NCI-H748 treated with DMSO at 0.1 percent for 48 hours (cell line): ENCODE data around the gene CEACAM20.
"Not testable (repeated sequence)": the region's sequence is repeated elsewhere in the genome, so short reads cannot be mapped to it uniquely, and the experiment has no call there.

Experiments used
- DNase-seq: peaks from one replicate; lab custom pipeline; 2025; lab: John Stamatoyannopoulos, UW

The CEACAM20 gene

DNA sequence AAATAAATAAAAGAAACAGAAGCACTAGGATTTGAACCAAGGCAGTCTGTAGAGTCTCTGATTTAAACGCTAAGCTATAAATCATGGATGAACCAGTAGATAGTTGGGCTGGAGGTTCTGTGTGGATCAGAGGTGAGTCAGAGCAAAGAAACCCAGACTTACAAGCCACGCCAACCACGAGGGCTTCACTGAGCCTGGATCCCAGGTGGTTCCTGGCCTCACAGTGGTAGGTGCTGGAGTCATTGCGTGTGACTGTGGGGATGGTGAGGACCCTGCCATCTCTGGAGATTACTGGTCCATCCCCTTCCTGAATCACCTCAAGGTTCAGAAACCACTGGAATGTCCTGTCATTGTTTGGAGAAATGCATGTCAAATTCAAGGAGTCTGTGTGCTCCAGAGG is 19.3 kb upstream of the CEACAM20 start:
- DNase-seq: no peak

DNA sequence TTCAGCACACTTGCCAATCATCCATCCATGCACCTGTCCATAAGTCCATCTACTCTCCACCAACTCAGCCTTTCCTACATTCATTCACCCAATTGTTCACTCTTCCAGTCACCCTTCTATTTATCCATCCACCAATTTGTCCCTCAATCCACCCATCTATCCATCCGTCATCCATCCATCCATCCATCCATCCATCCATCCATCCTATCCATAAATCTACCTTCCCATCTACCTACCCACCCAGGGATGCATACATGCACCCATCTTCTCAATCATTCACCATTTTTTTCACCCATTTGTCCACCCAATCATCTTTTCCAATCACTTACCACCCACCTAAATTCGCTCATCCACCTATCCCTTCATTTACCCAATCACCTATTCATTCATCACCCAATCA is 14.6 kb upstream of the CEACAM20 start:
- DNase-seq: no peak

GRCh38 chr19:44542671-44543070 is 13.2 kb upstream of the CEACAM20 start:
- DNase-seq: no peak

DNA sequence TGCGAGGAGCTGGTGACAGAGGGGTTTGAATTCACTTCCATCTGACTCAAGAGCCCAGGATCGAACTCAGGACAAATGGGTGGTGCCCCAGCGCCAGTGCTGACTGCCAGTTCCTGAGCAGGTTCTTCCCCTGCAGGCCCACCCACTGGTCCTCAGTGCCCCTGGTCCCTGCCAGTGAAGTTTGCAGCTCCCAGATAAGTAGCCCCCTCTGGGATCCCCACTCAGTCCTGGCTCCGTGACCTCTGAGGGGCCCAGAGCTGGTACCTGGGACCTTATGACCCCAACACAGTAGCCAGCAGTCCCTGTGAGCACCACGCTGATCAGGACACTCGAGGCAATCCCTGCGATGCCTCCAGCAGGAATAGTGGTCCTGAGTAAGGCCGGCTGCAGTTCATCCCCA is 11.3 kb upstream of the CEACAM20 start:
- DNase-seq: no peak

DNA sequence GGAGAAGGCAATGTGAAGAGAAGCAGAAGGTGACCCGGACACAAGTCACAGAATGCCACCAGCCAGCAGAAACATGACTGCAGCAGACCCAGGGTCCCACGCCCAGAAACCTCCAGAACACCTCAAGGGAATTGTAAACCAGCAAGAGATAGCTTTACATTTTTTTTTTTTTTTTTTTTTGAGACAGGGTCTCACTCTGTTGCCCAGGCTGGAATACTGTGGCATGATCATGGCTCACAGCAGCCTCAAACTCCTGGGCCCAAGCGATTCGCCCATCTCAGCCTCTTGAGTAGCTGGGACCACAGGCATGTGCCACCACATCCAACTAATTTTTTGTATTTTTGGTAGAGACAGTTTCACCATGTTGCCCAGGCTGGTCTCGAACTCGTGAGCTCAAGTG is 10.5 kb upstream of the CEACAM20 start:
- DNase-seq: no peak

- no peak for DNase-seq
Observed at GRCh38 chr19:44539236-44539826, 9.9 kb upstream of the CEACAM20 start.

DNA sequence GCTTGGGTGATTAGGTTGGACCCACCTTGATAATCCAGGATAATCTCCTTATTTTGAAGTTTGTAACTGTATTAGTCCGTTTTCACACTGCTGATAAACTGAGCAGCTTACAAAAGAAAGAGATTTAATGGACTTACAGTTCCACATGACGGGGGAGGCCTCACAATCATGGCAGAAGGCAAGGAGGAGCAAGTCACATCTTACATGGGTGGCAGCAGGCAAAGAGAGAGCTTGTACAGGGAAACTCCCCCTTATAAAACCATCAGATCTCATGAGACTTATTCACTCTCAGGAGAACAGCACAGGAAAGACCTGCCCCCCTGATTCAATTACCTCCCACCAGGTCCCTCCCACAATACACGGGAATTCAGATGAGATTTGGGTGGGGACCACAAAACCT is 5.9 kb upstream of the CEACAM20 start:
- not testable (repeated sequence) for DNase-seq

- no peak for DNase-seq
Observed at GRCh38 chr19:44532819-44533218, 3.3 kb upstream of the CEACAM20 start.

DNA sequence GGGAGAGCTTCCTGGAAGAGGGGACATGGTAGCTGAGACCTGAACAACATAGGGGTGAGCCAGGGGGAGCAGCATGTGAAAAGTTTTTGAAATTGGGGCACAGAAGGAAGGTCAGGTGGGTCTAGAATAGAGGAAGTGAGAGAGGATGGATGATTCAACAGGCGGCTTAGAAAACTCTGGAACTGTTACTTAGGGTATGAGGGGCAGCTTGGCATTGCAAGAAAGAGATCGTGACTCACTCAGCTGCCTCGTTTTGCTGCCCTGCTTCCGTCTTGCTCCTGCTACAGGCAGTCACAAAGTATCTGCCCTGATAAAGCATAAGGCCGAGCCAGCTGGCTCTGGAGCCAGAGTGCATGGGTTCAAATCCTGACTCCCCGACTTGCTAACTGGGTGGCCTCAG is 1.3 kb upstream of the CEACAM20 start:
- DNase-seq: no peak

- DNase-seq: no peak
Observed at GRCh38 chr19:44527554-44527953, 1.9 kb downstream of the CEACAM20 start.

- no peak for DNase-seq
Observed at GRCh38 chr19:44525721-44526430, 3.6 kb downstream of the CEACAM20 start.

DNA sequence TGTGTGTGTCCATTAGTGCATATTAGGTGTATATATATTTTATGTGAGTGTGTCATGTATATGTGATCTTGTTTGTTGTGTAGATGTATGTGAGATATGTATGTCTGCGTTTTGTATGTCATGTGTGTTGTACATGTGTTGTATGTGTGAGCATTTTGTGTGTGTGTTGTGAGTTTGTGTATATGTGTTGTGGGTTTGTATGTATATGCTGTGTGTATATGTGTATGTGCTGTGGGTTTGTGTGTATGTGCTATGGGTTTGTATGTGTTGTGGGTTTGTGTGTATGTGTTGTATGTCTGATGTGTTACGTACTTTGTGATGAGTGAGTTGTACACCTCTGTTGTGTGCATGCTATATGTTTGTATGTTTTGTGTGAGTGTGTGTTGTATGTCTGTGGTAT is 8.1 kb downstream of the CEACAM20 start:
- no peak for DNase-seq

DNA sequence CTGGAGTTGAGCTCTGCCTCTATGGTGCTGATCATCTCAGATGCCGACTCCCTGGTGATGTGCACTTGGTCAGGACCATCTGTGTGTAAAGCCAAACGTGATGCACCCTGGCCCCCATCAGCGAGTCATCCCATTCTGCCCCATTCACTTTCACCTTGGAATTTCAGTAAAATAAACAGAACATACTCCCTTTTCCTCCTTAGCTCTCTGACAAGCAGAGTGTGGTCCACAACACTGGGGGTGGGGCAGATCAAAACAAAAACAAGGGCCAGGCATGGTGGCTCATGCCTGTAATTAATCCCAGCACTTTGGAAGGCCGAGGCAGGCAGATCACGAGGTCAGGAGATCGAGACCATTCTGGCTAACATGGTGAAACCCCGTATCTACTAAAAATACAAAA is 12.3 kb downstream of the CEACAM20 start:
- no peak for DNase-seq

DNA sequence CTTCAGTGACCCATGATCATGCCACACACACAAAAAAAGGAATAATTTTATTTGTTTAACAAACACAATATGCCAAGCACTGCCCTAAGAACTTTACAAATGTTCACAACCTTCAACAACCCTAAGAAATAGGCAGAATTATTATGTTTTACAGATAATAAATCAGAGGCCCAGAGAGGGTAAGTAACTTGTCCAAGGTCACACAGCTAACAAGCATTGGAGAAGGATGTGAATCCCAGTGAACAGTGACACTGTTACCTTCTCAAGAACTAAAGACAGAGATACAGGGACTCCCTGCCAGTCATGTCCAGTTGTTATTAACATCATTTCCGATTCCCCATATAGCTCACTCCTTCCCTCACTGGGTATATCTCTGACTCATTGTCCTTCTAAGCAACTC is 13.6 kb downstream of the CEACAM20 start:
- no peak for DNase-seq

GRCh38 chr19:44515031-44515430 is 14.4 kb downstream of the CEACAM20 start:
- DNase-seq: no peak

GRCh38 chr19:44512326-44513298 is 16.9 kb downstream of the CEACAM20 start:
- peak; percentile 21 for DNase-seq

DNA sequence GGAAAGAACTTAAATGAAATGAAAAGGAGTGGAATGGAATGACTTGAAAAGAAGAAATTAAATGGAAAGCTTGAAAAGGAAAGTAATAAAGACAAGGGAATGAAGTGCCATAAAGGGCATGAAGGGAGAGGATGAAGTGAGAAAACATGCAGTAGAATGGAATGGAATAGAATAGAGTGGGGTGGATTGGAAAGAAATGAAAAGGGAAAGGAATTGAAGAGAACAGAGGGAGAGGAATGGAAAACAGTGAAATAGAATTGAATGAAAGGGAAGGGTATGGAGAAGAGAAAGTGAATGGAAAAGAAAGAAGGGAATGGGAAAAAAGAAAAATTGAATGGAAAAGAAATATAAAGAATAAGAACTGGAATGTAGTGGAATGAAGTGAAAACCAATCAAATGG is 20.0 kb downstream of the CEACAM20 start:
- no peak for DNase-seq

- DNase-seq: peak; percentile 96
Observed at GRCh38 chr19:44499962-44500949, 29.2 kb downstream of the CEACAM20 start, which contains the start of gene ZNF180. Gene ZNF180, minus strand, starts transcription at chr19:44500522. Its CDS starts 3,188 bp downstream, at chr19:44497334.

- DNase-seq: no peak
Observed at GRCh38 chr19:44499559-44499958, 29.9 kb downstream of the CEACAM20 start.

- DNase-seq: no peak
Observed at GRCh38 chr19:44498988-44499387, 30.5 kb downstream of the CEACAM20 start.

DNA sequence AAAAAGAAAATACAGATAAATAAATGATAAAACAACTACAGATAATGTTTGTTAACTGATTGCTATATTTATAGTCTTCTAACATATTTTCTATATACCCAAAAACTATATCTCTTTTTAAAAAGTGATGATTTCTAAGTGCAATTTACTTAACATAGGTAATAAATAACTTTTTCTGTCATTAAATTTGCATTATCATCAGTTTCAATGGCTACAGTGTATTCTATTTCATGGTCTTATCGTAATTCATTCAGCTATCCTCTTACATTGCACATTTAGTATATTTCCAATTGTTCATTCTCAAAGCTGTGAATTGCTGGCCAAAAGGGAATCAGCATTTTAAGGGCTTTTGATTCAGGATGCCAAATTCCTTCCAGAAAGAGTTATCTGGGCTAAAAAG is 32.8 kb downstream of the CEACAM20 start:
- no peak for DNase-seq
